Hepatocyte (in vitro differentiated cells): ENCODE data around the gene HYI.

Source experiments
- EZH2 ChIP-seq: fragments of 200-600 bp; sonication (generic); IDR thresholded peaks from 2 replicates; pipeline ENCODE4 v1.6.1; 2016; ENCODE audit warnings: antibody characterized with exemption, mild to moderate bottlenecking, borderline replicate concordance
- EZH2phosphoT487 ChIP-seq: fragments of 200-600 bp; sonication (generic); IDR thresholded peaks from one replicate; pipeline ENCODE4 v1.6.1; 2018; ENCODE audit warnings: antibody characterized with exemption, mild to moderate bottlenecking, low read depth, moderate library complexity; ENCODE audit not compliant: unreplicated experiment, severe bottlenecking
- TF ChIP-seq, protein P1 (sequence below): fragments of 200-600 bp; sonication (generic); IDR thresholded peaks from 2 replicates; pipeline ENCODE4 v1.5.1; 2016; ENCODE audit warnings: antibody characterized with exemption, mild to moderate bottlenecking; ENCODE audit not compliant: poor library complexity

DNA sequence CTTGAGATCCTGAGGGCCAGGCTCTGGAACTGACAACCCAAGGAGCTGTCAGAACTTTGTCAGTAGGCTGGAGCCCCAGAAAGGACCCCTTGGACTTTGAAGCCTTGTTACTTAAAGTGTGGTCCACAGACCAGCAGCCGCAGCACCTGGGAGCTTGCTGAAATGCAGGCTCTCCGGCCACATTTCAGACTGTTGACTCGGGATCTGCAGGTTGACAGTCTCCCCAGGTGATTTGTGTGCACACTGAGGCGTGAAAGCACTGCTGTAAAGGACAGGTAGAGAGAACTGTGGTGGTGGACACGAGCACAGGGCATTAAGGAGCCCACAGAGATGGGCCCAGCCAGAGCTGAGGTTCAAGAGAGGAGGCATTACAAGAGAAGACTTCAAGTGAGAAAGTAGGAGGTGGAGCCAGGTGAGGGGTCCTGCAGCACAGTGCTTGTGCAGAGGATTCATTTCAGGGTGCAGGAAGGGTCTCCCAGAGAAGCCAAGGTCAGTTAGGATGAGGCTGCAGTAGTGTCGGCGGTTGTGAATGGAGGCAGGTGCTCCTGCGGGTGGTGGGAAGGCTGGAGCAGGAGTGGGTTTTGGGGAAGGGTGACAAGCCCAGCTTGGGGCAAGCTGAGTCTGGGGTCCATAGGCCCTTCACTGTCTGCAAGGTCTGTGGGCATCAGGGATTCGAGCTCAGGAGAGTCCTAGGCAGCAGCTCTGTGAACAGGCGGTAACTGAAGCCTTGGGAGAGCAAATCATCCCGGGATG, 4.6 kb downstream of the HYI start:
- TF ChIP-seq EZH2 (no peak), EZH2phosphoT487 (no peak)
- TF ChIP-seq, protein P1, sequence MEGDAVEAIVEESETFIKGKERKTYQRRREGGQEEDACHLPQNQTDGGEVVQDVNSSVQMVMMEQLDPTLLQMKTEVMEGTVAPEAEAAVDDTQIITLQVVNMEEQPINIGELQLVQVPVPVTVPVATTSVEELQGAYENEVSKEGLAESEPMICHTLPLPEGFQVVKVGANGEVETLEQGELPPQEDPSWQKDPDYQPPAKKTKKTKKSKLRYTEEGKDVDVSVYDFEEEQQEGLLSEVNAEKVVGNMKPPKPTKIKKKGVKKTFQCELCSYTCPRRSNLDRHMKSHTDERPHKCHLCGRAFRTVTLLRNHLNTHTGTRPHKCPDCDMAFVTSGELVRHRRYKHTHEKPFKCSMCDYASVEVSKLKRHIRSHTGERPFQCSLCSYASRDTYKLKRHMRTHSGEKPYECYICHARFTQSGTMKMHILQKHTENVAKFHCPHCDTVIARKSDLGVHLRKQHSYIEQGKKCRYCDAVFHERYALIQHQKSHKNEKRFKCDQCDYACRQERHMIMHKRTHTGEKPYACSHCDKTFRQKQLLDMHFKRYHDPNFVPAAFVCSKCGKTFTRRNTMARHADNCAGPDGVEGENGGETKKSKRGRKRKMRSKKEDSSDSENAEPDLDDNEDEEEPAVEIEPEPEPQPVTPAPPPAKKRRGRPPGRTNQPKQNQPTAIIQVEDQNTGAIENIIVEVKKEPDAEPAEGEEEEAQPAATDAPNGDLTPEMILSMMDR: no peak
